GM23338 (cell line): ENCODE results near the gene GCH1.

Source experiments
- CREB1 ChIP-seq: fragments of 250-450 bp; sonication (Bioruptor Pico); IDR thresholded peaks from 2 replicates; pipeline ENCODE4 v1.5.0; 2020; ENCODE audit warnings: low read depth, mild to moderate bottlenecking, moderate library complexity
- CTCF ChIP-seq, 2 experiments: fragments of 200-600 bp in 1 of 2; sonication (generic) in 1 of 2; conservative IDR thresholded peaks; 2 replicates each; pipeline versions ENCODE4 v1.5.1 to v1.6.1; 2016 to 2017; ENCODE audit warnings: antibody characterized with exemption in 2 of 2, low read depth in 2 of 2, mild to moderate bottlenecking in 2 of 2, moderate library complexity in 1 of 2
- ETS1 ChIP-seq: IDR thresholded peaks from 2 replicates; pipeline ENCODE4 v1.6.1; 2016; ENCODE audit warnings: antibody characterized with exemption
- EZH2 ChIP-seq: fragments of 200-600 bp; sonication (generic); IDR thresholded peaks from one replicate; pipeline ENCODE4 v1.8.0; 2017; ENCODE audit warnings: antibody characterized with exemption, mild to moderate bottlenecking, low read depth; ENCODE audit not compliant: unreplicated experiment
- EZH2phosphoT487 ChIP-seq: fragments of 200-600 bp; sonication (generic); IDR thresholded peaks from one replicate; pipeline ENCODE4 v1.8.1; 2018; ENCODE audit warnings: antibody characterized with exemption; ENCODE audit not compliant: unreplicated experiment
- JUNB ChIP-seq: IDR thresholded peaks from one replicate; pipeline ENCODE4 v1.6.1; 2016; ENCODE audit warnings: antibody characterized with exemption; ENCODE audit not compliant: unreplicated experiment
- POLR2AphosphoS5 ChIP-seq: IDR thresholded peaks from 2 replicates; pipeline ENCODE4 v1.6.1; 2016; ENCODE audit warnings: antibody characterized with exemption, low read depth
- ZNF331 ChIP-seq: fragments of 250-450 bp; sonication (Bioruptor Pico); IDR thresholded peaks from 2 replicates; pipeline ENCODE4 v1.5.0; 2020; ENCODE audit warnings: low read depth, mild to moderate bottlenecking, moderate library complexity

- TF ChIP-seq CTCF (conservative IDR thresholded peaks at IDR 0.05; ENCODE audit: low read depth in 2 of 2) = no peak
- no peak for TF ChIP-seq EZH2
- no peak for TF ChIP-seq POLR2AphosphoS5
- no peak for TF ChIP-seq JUNB
- no peak for TF ChIP-seq CREB1 (CRISPR knock-in tag)
- TF ChIP-seq ZNF331 (CRISPR knock-in tag) = no peak
- no peak for TF ChIP-seq ETS1
- no peak for TF ChIP-seq EZH2phosphoT487
Observed at GRCh38 chr14:54928216-54928615, 25.6 kb upstream of the GCH1 start.
